Endothelial cell of umbilical vein (primary cell): ENCODE measurements around the gene ADARB2. TPM values are rescaled to one million over a fixed set of nuclear protein-coding genes. Genes with fewer than 3 reads are reported as not detected.

ENCODE experiments used
- BruUV-seq: library from RNA; stranded (reverse); fragments of 400-500 nt; replicated peaks from 2 replicates; lab custom pipeline; 2021; lab: Mats Ljungman, UMichigan
- CTCF ChIA-PET: fragments of 300-600, 350-600 bp; sonication (Branson Sonifier 250); formaldehyde crosslinking; loops from one replicate; lab custom pipeline; 2021; ENCODE audit warnings: antibody characterized with exemption, inconsistent platforms; lab: Charles Lee
- POLR2A ChIA-PET: fragments of 300-600, 350-600 bp; sonication (Branson Sonifier 250); formaldehyde crosslinking; loops from one replicate; lab custom pipeline; 2021; ENCODE audit warnings: antibody characterized with exemption, inconsistent platforms; lab: Charles Lee
- DNase-seq: peaks from one replicate; pipeline ENCODE4 v3.0.0-alpha.2; 2011; ENCODE audit warnings: low read depth, low spot score
- FAIRE-seq: peaks from 2 replicates; lab custom pipeline; 2011; peaks lifted over from hg19 to GRCh38; lab: Jason Lieb, UNC
- H2AFZ ChIP-seq: 2 replicates; pipeline ENCODE4 v1.6.0; 2012; ENCODE audit warnings: low read depth, low read length, control low read depth, inconsistent platforms
- H3K27ac ChIP-seq: 2 replicates; pipeline ENCODE4 v1.5.1; 2011; ENCODE audit warnings: low read depth, mild to moderate bottlenecking, control low read depth, low read length, moderate library complexity; ENCODE audit not compliant: insufficient read depth
- H3K27me3 ChIP-seq, 2 experiments: 2 replicates each; pipeline versions ENCODE4 v1.6.0 to v1.6.1; 2011; ENCODE audit warnings: low read length in 2 of 2, mixed read lengths in 1 of 2; ENCODE audit not compliant: control insufficient read depth in 2 of 2, insufficient read depth in 2 of 2
- H3K36me3 ChIP-seq, 2 experiments: 2 replicates in 1 of 2; 3 replicates in 1 of 2; pipeline ENCODE4 v1.5.1; 2011; ENCODE audit warnings: low read length in 2 of 2, mild to moderate bottlenecking in 1 of 2, moderate library complexity in 1 of 2; ENCODE audit not compliant: control insufficient read depth in 2 of 2, insufficient read depth in 2 of 2; ENCODE audit errors: extremely low read depth in 1 of 2
- H3K4me1 ChIP-seq: 3 replicates; pipeline ENCODE4 v1.5.1; 2011; ENCODE audit warnings: mild to moderate bottlenecking, low read length; ENCODE audit not compliant: control insufficient read depth, insufficient read depth; ENCODE audit errors: extremely low read depth
- H3K4me2 ChIP-seq: 2 replicates; pipeline ENCODE4 v1.6.1; 2011; ENCODE audit warnings: low read length, control low read depth, mixed read lengths; ENCODE audit not compliant: insufficient read depth
- H3K4me3 ChIP-seq, 3 experiments: fragments of 200-600 bp in 1 of 3; sonication (generic), shearing (Covaris generic) in 1 of 3; replicated peaks in 1 of 3; 2 replicates each; pipeline ENCODE4 v1.5.1; 2011 to 2016; ENCODE audit warnings: control low read depth in 3 of 3, low read length in 3 of 3, mild to moderate bottlenecking in 2 of 3, inconsistent platforms in 1 of 3, low read depth in 1 of 3, moderate library complexity in 1 of 3; ENCODE audit not compliant: insufficient read depth in 1 of 3
- H3K79me2 ChIP-seq: 2 replicates; pipeline ENCODE4 v1.6.0; 2012; ENCODE audit warnings: low read length, inconsistent platforms; ENCODE audit not compliant: control insufficient read depth, insufficient read depth
- H3K9ac ChIP-seq: replicated peaks from 2 replicates; pipeline ENCODE3; 2011; ENCODE audit warnings: low read length, control low read depth; ENCODE audit not compliant: insufficient read depth; ENCODE audit errors: extremely low read depth
- H3K9me1 ChIP-seq: replicated peaks from 3 replicates; pipeline ENCODE4 v1.6.0; 2011; ENCODE audit warnings: mild to moderate bottlenecking, low read length; ENCODE audit not compliant: control insufficient read depth, insufficient read depth; ENCODE audit errors: extremely low read depth
- H3K9me3 ChIP-seq: replicated peaks from 2 replicates; pipeline ENCODE4 v1.5.1; 2012; ENCODE audit warnings: low read length, inconsistent platforms; ENCODE audit not compliant: control insufficient read depth, insufficient read depth
- H4K20me1 ChIP-seq: replicated peaks from 2 replicates; pipeline ENCODE3; 2011; ENCODE audit warnings: mild to moderate bottlenecking, low read length; ENCODE audit not compliant: control insufficient read depth, insufficient read depth; ENCODE audit errors: extremely low read depth
- EZH2 ChIP-seq: IDR thresholded peaks from 2 replicates; pipeline ENCODE4 v1.6.1; 2012; ENCODE audit warnings: borderline replicate concordance, low read depth, mild to moderate bottlenecking, moderate library complexity, low read length, inconsistent platforms; ENCODE audit not compliant: severe bottlenecking
- GATA2 ChIP-seq: IDR thresholded peaks from 2 replicates; pipeline ENCODE4 v1.7.0; 2011; ENCODE audit warnings: low read depth, mild to moderate bottlenecking, moderate library complexity, mixed read lengths, low read length; ENCODE audit not compliant: insufficient read length, insufficient read depth
- JUN ChIP-seq: IDR thresholded peaks from 2 replicates; pipeline ENCODE4 v1.6.1; 2011; ENCODE audit warnings: borderline replicate concordance, low read depth; ENCODE audit not compliant: insufficient read length, insufficient read depth
- POLR2A ChIP-seq: IDR thresholded peaks from 2 replicates; pipeline ENCODE4 v1.6.1; 2012; ENCODE audit warnings: low read depth, mild to moderate bottlenecking, control low read depth, low read length
- POLR2AphosphoS5 ChIP-seq: IDR thresholded peaks from 2 replicates; pipeline ENCODE4 v1.6.1; 2012; ENCODE audit warnings: low read depth, mild to moderate bottlenecking, control low read depth, low read length, moderate library complexity; ENCODE audit not compliant: insufficient read depth
- dilution Hi-C: fragments of 300-500 bp; cut with MboI; formaldehyde crosslinking; loops from one replicate; pipeline ENCODE4 v1.15.0; 2019; ENCODE audit warnings: low sequenced_read_pairs; ENCODE audit not compliant: extremely low pct_ligation_motif_present
- intact Hi-C: fragments of 100-400 bp; cut with micrococcal nuclease; formaldehyde crosslinking; loops from one replicate; pipeline ENCODE4 v1.10.0; 2022
- polyA plus RNA-seq, 4 experiments: library from polyadenylated mRNA; depleted of rRNA in 3 of 4; stranded (reverse) in 3 of 4; unstranded in 1 of 4; fragments of >200 nt; gene quantifications; 2 replicates each; pipeline versions ENCODE4 v1.2.1 to v1.2.3, GENCODE V29; 2011 to 2012; ENCODE audit warnings: missing spikeins in 1 of 4
- total RNA-seq: library from RNA; stranded (reverse); gene quantifications from 2 replicates; pipeline ENCODE4 v1.2.3, GENCODE V29; 2021
- TF ChIP-seq, protein P1 (sequence below), 2 donors: IDR thresholded peaks; 1 replicate in 1 of 2; 2 replicates in 1 of 2; pipeline ENCODE4 v1.5.1; 2011; ENCODE audit warnings: low read length in 2 of 2, mild to moderate bottlenecking in 2 of 2, moderate library complexity in 2 of 2, control low read depth in 1 of 2, inconsistent platforms in 1 of 2, low read depth in 1 of 2; ENCODE audit not compliant: insufficient read depth in 1 of 2; ENCODE audit errors: extremely low read depth in 1 of 2

The ADARB2 gene
- total and polyA plus RNA-seq, 2 donors (not counting 3 experiments of a cell fraction or from before 2014, with no cell fraction given): not detected

DNA sequence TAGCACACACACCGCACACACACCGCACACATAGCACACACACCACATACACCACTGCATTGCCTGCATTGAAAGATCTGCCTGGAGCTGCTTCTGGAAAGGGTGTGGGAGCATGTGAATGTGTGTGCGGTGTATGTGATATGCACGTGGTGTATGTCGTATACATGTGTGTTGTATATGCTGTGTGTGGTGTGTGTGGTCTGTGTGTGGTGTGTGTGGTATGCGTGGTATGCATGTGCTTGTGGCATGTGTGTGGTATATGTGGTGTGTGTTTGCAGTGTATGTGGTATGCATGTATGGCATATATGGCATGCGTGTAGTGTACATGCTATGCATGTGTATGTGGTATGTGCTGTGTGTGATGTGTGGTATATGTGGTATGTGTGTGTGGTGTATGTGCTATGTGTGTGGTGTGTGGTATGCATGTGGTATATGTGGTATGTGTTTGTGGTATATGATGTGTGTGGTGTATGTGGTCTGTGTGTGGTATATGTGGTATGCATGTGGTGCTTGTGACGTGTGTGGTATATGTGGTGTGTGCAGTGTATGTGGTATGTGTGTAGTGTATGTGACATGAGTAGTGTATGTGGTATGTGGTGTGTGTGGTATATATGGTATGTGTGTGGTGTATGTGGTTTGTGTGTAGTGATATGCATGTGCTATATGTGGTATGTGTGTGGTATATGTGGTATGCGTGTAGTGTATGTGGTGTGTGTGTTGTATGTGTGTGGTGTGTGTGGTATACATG is 505.0 kb downstream of the ADARB2 start:
- H3K4me2 ChIP-seq: no peak overlapping the region
- H3K4me1 ChIP-seq: no peaks in the 10 kb centered on the region
- dilution Hi-C loops: no loop called here
- no peak overlapping the region for H3K27ac ChIP-seq
- H3K27me3 ChIP-seq: no peaks in the 10 kb centered on the region
- BruUV-seq: no TSS peak
- FAIRE-seq (no peak), DNase-seq (no peak)
- no peaks in the 10 kb centered on the region for H4K20me1 ChIP-seq
- CTCF ChIA-PET: no interaction called here
- no peaks in the 10 kb centered on the region for H3K79me2 ChIP-seq
- H3K9me3 ChIP-seq: no peaks in the 10 kb centered on the region
- H3K36me3 ChIP-seq: no peaks in the 10 kb centered on the region
- intact Hi-C loops: no loop called here
- TF ChIP-seq, protein P1, sequence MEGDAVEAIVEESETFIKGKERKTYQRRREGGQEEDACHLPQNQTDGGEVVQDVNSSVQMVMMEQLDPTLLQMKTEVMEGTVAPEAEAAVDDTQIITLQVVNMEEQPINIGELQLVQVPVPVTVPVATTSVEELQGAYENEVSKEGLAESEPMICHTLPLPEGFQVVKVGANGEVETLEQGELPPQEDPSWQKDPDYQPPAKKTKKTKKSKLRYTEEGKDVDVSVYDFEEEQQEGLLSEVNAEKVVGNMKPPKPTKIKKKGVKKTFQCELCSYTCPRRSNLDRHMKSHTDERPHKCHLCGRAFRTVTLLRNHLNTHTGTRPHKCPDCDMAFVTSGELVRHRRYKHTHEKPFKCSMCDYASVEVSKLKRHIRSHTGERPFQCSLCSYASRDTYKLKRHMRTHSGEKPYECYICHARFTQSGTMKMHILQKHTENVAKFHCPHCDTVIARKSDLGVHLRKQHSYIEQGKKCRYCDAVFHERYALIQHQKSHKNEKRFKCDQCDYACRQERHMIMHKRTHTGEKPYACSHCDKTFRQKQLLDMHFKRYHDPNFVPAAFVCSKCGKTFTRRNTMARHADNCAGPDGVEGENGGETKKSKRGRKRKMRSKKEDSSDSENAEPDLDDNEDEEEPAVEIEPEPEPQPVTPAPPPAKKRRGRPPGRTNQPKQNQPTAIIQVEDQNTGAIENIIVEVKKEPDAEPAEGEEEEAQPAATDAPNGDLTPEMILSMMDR (IDR thresholded peaks at IDR 0.05; ENCODE audit: extremely low read depth in 1 of 2, insufficient read depth in 1 of 2, low read depth in 1 of 2, low read length in 2 of 2): no peak
- TF ChIP-seq POLR2A (no peak), EZH2 (no peak), GATA2 (no peak), POLR2AphosphoS5 (no peak), JUN (no peak)
- POLR2A ChIA-PET: no interaction called here
- H3K9ac ChIP-seq: no peak overlapping the region
- H3K4me3 ChIP-seq: no peak overlapping the region
- no peak overlapping the region for H2AFZ ChIP-seq
- H3K9me1 ChIP-seq: no peaks in the 10 kb centered on the region
